Glutamatergic neuron (in vitro differentiated cells): Measurements from ENCODE around the gene PRCC. TPM values are rescaled to one million over a fixed set of nuclear protein-coding genes. Genes with fewer than 3 reads are reported as not detected.

Source experiments
- DNase-seq: peaks from one replicate; pipeline ENCODE4 v3.0.0; 2022
- H3K27ac Mint-ChIP-seq: one replicate; pipeline ENCODE4 v1.8.0; 2020; ENCODE audit warnings: mild to moderate bottlenecking, mixed read lengths, inconsistent platforms; ENCODE audit not compliant: unreplicated experiment
- H3K27me3 Mint-ChIP-seq: one replicate; pipeline ENCODE4 v1.8.0; 2020; ENCODE audit warnings: mild to moderate bottlenecking, moderate library complexity, mixed read lengths, inconsistent platforms; ENCODE audit not compliant: unreplicated experiment
- H3K36me3 Mint-ChIP-seq: one replicate; pipeline ENCODE4 v1.8.0; 2020; ENCODE audit warnings: mild to moderate bottlenecking, mixed read lengths, inconsistent platforms; ENCODE audit not compliant: unreplicated experiment
- H3K4me1 Mint-ChIP-seq: one replicate; pipeline ENCODE4 v1.8.0; 2020; ENCODE audit warnings: mild to moderate bottlenecking, low read depth, mixed read lengths, inconsistent platforms; ENCODE audit not compliant: unreplicated experiment
- H3K4me3 Mint-ChIP-seq: one replicate; pipeline ENCODE4 v1.8.0; 2020; ENCODE audit warnings: mild to moderate bottlenecking, mixed read lengths, inconsistent platforms; ENCODE audit not compliant: unreplicated experiment
- H3K9me3 Mint-ChIP-seq: one replicate; pipeline ENCODE4 v1.8.0; 2020; ENCODE audit warnings: mild to moderate bottlenecking, moderate library complexity, mixed read lengths, inconsistent platforms; ENCODE audit not compliant: unreplicated experiment
- CTCF ChIP-seq: fragments of 200-600 bp; sonication (generic); IDR thresholded peaks from one replicate; pipeline ENCODE4 v1.5.0; 2021; ENCODE audit not compliant: partially characterized antibody, unreplicated experiment
- total RNA-seq: library from RNA; stranded (reverse); fragmentation: NEBNext Ultra II Directional; extraction: Animal tissue kit (Norgen Biotek cat#: 25700); gene quantifications from one replicate; pipeline ENCODE4 v1.2.1, GENCODE V29; 2021; ENCODE audit not compliant: unreplicated experiment

Gene PRCC
- total RNA-seq, 1 donor from 2014 or later, result 88.8 TPM

GRCh38 chr1:156750711-156751450 lies 16.5 kb upstream of the PRCC start:
- peaks cover 38% of the 10 kb centered on the region for H3K4me1 Mint-ChIP-seq
- DNase-seq, result peak; percentile 68
- peaks cover 10% of the 10 kb centered on the region for H3K27me3 Mint-ChIP-seq
- TF ChIP-seq CTCF, result peak; percentile 31
- no peaks in the 10 kb centered on the region for H3K36me3 Mint-ChIP-seq
- peak overlapping the region; percentile 94 for H3K4me3 Mint-ChIP-seq
- peak overlapping the region; percentile 82 for H3K27ac Mint-ChIP-seq
- H3K9me3 Mint-ChIP-seq, result peaks cover 11% of the 10 kb centered on the region

GRCh38 chr1:156751451-156751756 lies 15.9 kb upstream of the PRCC start, which contains the start of gene HDGF:
TSS of gene HDGF (minus strand) at chr1:156751675. CDS start at chr1:156751429, 246 bp downstream.
- Mint-ChIP-seq H3K4me1 (peaks cover 33% of the 10 kb centered on the region), H3K27ac (peak within 1 kb of the TSS; percentile 97), H3K36me3 (no peaks in the 10 kb centered on the region), H3K4me3 (peak within 1 kb of the TSS; percentile 94), H3K27me3 (peaks cover 10% of the 10 kb centered on the region), H3K9me3 (peaks cover 9% of the 10 kb centered on the region)
- no peak for TF ChIP-seq CTCF
- DNase-seq, result no peak

GRCh38 chr1:156751757-156752481 lies 15.4 kb upstream of the PRCC start:
- Mint-ChIP-seq H3K4me1 (peaks cover 32% of the 10 kb centered on the region), H3K27me3 (peaks cover 10% of the 10 kb centered on the region), H3K4me3 (peak overlapping the region; percentile 90), H3K36me3 (no peaks in the 10 kb centered on the region), H3K9me3 (peaks cover 6% of the 10 kb centered on the region), H3K27ac (peak overlapping the region; percentile 97)
- no peak for TF ChIP-seq CTCF
- peak; percentile 98 for DNase-seq

GRCh38 chr1:156752843-156753482 lies 14.4 kb upstream of the PRCC start:
- TF ChIP-seq CTCF, result no peak
- H3K4me1 Mint-ChIP-seq, result peaks cover 27% of the 10 kb centered on the region
- DNase-seq, result no peak
- peaks cover 10% of the 10 kb centered on the region for H3K27me3 Mint-ChIP-seq
- no peaks in the 10 kb centered on the region for H3K36me3 Mint-ChIP-seq
- H3K4me3 Mint-ChIP-seq, result peak overlapping the region; percentile 90
- peaks cover 6% of the 10 kb centered on the region for H3K9me3 Mint-ChIP-seq
- peak overlapping the region; percentile 90 for H3K27ac Mint-ChIP-seq
